BJ (cell line): ENCODE results near the gene CNTNAP4. TPM values are rescaled to one million over a fixed set of nuclear protein-coding genes. Genes with fewer than 3 reads are reported as not detected.

Source experiments
- CTCF ChIA-PET: fragments of 350-600 bp; formaldehyde crosslinking; extraction: SDS; loops from one replicate; lab custom pipeline; 2021; ENCODE audit warnings: antibody characterized with exemption, inconsistent platforms; lab: Yijun Ruan, JAX
- POLR2A ChIA-PET: fragments of 300-600 bp; sonication (Branson Sonifier 250); formaldehyde crosslinking; extraction: SDS; loops from one replicate; lab custom pipeline; 2021; ENCODE audit warnings: antibody characterized with exemption; lab: Charles Lee
- DNase-seq: peaks from one replicate; pipeline ENCODE4 v3.0.0-alpha.2; 2011; ENCODE audit warnings: low read depth
- H3K27me3 ChIP-seq: 2 replicates; pipeline ENCODE4 v1.6.0; 2011; ENCODE audit warnings: low read length; ENCODE audit not compliant: control insufficient read depth, insufficient read depth
- H3K36me3 ChIP-seq: 2 replicates; pipeline ENCODE4 v1.5.1; 2011; ENCODE audit warnings: low read length; ENCODE audit not compliant: control insufficient read depth, insufficient read depth
- H3K4me3 ChIP-seq: 2 replicates; pipeline ENCODE4 v1.5.1; 2011; ENCODE audit warnings: low read depth, mild to moderate bottlenecking, control low read depth, low read length
- CTCF ChIP-seq: IDR thresholded peaks from 2 replicates; pipeline ENCODE4 v1.5.1; 2011; ENCODE audit warnings: low read depth, mild to moderate bottlenecking, control low read depth, inconsistent platforms, low read length, moderate library complexity; ENCODE audit not compliant: insufficient read depth
- polyA plus RNA-seq: library from polyadenylated mRNA; depleted of rRNA; stranded (reverse); fragments of >200 nt; gene quantifications from 2 replicates; pipeline ENCODE4 v1.2.3, GENCODE V29; 2011

CNTNAP4 gene
- polyA plus RNA-seq, 1 experiment: not detected

DNA sequence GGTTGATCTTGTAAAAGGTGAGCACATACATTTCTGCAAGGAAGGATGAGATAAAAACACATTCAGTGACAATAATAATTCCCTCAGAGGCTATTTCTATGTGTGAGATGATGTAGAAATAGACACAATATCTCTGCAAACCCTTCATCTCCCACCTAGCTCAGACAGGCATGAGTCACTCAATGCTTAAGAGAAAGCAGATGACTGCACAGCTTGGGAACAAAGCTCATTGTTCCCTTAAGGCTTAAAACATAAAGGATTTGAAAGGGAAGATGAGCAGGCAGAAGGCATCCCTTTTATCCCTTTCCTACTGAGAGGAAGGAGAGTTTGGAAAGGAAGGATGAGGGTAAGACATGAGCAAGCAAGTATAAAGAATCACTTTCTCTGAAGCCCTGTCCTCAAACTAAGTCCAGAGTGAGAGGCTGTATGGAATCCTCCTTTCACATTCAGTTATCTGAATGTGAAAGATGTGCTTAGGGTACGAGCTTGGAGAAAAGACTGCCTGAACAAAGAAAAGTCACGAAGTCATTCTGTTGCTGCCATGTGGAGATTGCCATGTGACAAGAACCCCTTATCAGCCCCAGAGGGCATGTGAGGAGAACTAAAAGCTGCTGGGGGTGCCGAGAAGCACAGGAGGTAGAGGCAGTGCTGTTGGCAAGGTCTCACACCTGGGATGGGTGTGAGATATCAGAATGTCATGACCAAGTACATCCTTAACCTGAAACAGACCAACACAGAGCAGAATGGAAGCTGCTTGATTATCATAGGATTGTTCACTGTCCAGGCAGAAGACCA, 58.2 kb downstream of the CNTNAP4 start:
- H3K27me3 ChIP-seq: no peaks in the 10 kb centered on the region
- no peak for DNase-seq
- TF ChIP-seq CTCF: no peak
- no peaks in the 10 kb centered on the region for H3K36me3 ChIP-seq
- CTCF ChIA-PET: no interaction called here
- POLR2A ChIA-PET: no interaction called here
- no peak overlapping the region for H3K4me3 ChIP-seq

DNA sequence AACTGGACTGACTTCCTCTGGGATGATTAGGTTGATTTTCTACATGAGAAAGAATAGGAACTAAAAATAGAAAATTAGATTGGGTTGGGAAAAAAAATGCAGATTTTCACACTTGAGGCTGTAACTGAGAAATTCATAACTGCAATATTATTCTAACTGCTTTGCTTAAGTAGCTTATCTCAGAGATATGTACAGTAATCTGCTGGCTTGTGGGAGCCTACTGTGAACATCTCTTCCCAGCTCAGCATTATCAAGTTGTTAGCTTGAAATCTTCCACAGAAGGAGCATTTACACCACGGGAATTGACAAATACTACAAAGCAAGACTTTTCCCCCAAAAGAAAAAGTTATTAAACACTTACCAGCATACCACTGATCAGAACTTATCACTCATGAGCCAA, 58.9 kb downstream of the CNTNAP4 start:
- no peaks in the 10 kb centered on the region for H3K27me3 ChIP-seq
- no peak for DNase-seq
- TF ChIP-seq CTCF: no peak
- ChIA-PET CTCF (no interaction called here), POLR2A (no interaction called here)
- H3K4me3 ChIP-seq: no peak overlapping the region
- H3K36me3 ChIP-seq: no peaks in the 10 kb centered on the region

GRCh38 chr16:76338472-76338871, 61.3 kb downstream of the CNTNAP4 start:
- H3K36me3 ChIP-seq: no peaks in the 10 kb centered on the region
- TF ChIP-seq CTCF: no peak
- CTCF ChIA-PET: no interaction called here

DNA sequence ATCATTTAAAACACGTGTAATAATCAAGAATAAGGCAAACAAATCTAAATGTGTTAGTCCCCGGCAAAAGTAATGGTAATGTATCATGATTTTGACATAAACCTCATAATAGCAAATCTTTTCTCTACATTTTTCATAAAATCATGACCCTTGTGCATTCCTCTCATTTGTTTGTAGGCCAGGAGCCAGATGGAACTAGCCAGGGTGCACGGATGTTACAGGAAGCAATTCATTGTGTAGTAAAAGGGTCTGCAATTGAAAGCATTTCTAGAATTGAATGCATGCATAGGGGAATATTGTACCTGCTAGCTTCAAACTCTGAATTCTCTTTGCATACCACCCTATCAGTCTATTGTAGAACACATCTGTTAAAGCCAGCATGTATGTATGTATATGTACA, 66.6 kb downstream of the CNTNAP4 start:
- no peak for TF ChIP-seq CTCF
- ChIA-PET POLR2A (no interaction called here), CTCF (no interaction called here)
- Histone ChIP-seq H3K36me3 (no peaks in the 10 kb centered on the region), H3K4me3 (no peak overlapping the region), H3K27me3 (no peaks in the 10 kb centered on the region)
- DNase-seq: no peak

More at GRCh38 chr16:76338472-76338871, 61.3 kb downstream of the CNTNAP4 start:
- POLR2A ChIA-PET: no interaction called here
- no peak overlapping the region for H3K4me3 ChIP-seq
- no peaks in the 10 kb centered on the region for H3K27me3 ChIP-seq
- DNase-seq: no peak

DNA sequence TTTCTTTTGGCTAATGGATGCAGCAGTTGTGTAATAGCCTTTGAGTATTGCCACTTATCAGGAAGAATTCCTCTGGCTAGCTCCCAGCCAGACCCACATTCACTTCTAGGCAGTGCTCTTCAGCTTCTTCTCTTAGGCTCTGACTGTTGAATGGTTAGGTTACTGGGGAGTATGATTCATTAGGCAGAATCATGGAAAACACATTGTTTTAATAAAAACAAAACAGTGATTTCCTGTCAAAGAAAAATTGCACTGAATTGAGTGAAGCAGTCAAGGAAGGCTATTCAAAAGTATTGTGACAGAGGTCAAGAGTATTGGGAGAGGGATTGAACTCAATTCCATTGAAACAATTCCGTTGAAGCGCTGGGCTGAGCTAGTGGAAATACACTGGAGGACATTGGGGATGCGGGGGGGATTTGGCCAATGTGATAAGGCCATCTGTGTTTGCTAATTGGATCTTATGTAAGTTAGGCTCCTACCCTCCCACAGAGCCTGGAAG, 68.0 kb downstream of the CNTNAP4 start:
- Histone ChIP-seq H3K36me3 (no peaks in the 10 kb centered on the region), H3K4me3 (no peak overlapping the region), H3K27me3 (no peaks in the 10 kb centered on the region)
- no peak for TF ChIP-seq CTCF
- ChIA-PET POLR2A (no interaction called here), CTCF (interaction anchor here (0.8 kb wide), 1 partner anchor 19 kb away, joined by 3 read pairs; no protein-coding TSS in a partner anchor)
- DNase-seq: no peak
